Mucosa of rectum (tissue), 2 donors: ENCODE measurements around the gene ANKRD53.
A peak's percentile ranks its signal among the peaks of the same experiment; 100 is the strongest.

Source experiments
- H3K27ac ChIP-seq, 2 donors: one replicate each; pipeline ENCODE4 v1.7.0; 2013; ENCODE audit warnings: inconsistent platforms in 2 of 2, low read depth in 2 of 2, low read length in 2 of 2
- H3K27me3 ChIP-seq, 2 donors: one replicate each; pipeline ENCODE4 v1.7.0; 2013; ENCODE audit warnings: low read length in 2 of 2; ENCODE audit not compliant: control insufficient read depth in 2 of 2, insufficient read depth in 2 of 2
- H3K36me3 ChIP-seq, 2 donors: one replicate each; pipeline ENCODE4 v1.7.0; 2013; ENCODE audit warnings: low read length in 2 of 2; ENCODE audit not compliant: control insufficient read depth in 2 of 2, insufficient read depth in 2 of 2
- H3K4me1 ChIP-seq, 2 donors: one replicate each; pipeline ENCODE4 v1.7.0; 2013; ENCODE audit warnings: low read length in 2 of 2, mild to moderate bottlenecking in 1 of 2; ENCODE audit not compliant: control insufficient read depth in 2 of 2, insufficient read depth in 2 of 2
- H3K4me3 ChIP-seq, 2 donors: one replicate each; pipeline ENCODE4 v1.7.0; 2013; ENCODE audit warnings: low read length in 2 of 2
- H3K9ac ChIP-seq, 2 donors: one replicate each; pipeline ENCODE4 v1.7.0; 2013; ENCODE audit warnings: low read length in 2 of 2, low read depth in 1 of 2, mild to moderate bottlenecking in 1 of 2
- H3K9me3 ChIP-seq, 2 donors: one replicate each; pipeline ENCODE4 v1.7.0; 2013; ENCODE audit warnings: low read length in 2 of 2; ENCODE audit not compliant: control insufficient read depth in 2 of 2
- donor health status: healthy.
- donor health status: Normal muscosa, but diverticular disease.

Gene ANKRD53

DNA sequence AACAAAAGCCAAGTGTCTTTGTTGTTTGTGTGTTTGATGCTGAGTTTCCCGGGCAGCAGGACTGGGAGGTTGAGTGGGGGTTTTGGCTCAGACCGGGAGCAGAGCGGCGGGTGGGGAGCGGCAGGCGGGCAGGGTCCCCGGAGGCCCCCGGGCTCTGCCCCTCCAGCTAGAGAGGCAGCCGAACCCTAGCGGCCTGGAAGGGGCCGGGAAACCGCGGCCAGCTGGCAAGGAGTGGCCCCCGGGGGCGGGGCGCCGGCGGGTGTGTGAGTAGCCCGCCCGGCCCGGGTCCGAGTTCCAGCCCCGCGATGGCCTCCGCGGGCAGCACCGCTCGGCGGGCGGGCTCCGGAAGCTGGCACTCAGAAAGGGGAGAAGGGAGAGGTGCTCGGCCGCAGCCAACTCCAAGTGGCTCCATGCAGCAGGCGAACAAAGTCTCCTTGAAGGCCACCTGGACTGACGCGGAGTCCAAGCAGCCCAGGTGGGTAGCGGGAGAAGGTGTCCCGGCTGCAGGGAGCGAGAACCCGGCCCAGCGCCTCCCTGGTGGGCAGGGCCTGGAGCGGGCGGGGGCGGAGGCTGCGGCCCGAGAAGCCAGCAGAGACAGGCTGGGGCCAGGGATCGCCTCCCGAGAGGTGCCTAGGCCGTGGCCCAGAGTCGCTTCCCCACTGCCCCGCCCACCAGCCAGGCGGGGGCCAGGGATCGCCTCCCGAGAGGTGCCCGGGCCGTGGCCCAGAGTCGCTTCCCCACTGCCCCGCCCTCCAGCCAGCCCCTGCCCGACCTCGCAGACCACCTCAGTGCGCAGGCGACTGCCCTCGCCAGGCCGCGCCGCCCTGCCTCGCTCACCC is at the start of gene ANKRD53:
Gene ANKRD53 (plus strand): TSS at position 290 of the 839 bp plus-strand sequence. CDS start 16 bp downstream, at position 306.
- Histone ChIP-seq H3K36me3 (peaks cover 0 to 1% of the 10 kb centered on the region in 2 donors), H3K4me1 (peaks cover 6 to 11% of the 10 kb centered on the region in 2 donors), H3K27me3 (no peaks in the 10 kb centered on the region), H3K4me3 (peak within 1 kb of the TSS; percentile 70 to 80), H3K9ac (peak within 1 kb of the TSS in 1 of 2 donors; percentile 63), H3K27ac (peak within 1 kb of the TSS; percentile 80 to 85), H3K9me3 (no peaks in the 10 kb centered on the region)

- no peaks in the 10 kb centered on the region for H3K4me1 ChIP-seq
- H3K9ac ChIP-seq = no peak overlapping the region
- H3K4me3 ChIP-seq = no peak overlapping the region
- H3K27me3 ChIP-seq = peaks cover 0 to 5% of the 10 kb centered on the region in 2 donors
- no peak overlapping the region for H3K27ac ChIP-seq
- no peaks in the 10 kb centered on the region for H3K9me3 ChIP-seq
- H3K36me3 ChIP-seq = no peaks in the 10 kb centered on the region
These were observed 47.8 kb upstream of the ANKRD53 start for GRCh38 chr2:70930371-70931329.

DNA sequence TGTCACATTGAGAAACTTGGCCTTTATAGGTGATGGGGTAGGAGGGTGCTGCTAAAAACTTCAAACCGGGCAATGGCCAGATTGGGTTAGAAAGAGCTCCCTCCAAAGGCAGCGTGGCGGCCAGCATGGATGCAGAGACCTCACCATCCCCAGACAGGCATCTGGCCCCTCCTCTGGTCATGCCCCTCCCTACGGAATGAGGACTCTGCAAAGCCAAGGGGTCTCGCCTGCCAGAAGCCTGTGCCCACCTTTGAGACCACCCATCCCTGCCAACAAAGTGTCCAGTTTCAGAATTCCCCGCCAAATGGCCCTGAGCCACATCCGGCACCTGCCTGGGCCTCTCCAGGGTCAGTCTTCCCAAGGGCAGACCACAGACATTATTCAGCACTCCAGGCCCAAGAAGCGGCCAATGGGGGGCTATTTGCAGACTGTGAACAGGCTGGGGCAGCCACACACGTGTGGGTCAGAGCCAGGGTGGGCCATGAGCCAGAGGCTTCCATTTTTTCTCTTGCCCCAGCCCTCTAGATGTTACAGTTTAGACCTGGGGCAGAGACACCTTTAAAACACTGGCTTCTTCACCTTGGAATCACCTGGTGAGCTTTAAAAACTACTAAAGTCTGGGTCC is 46.9 kb upstream of the ANKRD53 start:
- Histone ChIP-seq H3K4me1 (no peaks in the 10 kb centered on the region), H3K9me3 (no peaks in the 10 kb centered on the region), H3K9ac (no peak overlapping the region), H3K27ac (no peak overlapping the region), H3K36me3 (no peaks in the 10 kb centered on the region), H3K4me3 (no peak overlapping the region), H3K27me3 (peaks cover 0 to 5% of the 10 kb centered on the region in 2 donors)

GRCh38 chr2:70932631-70933230 is 45.7 kb upstream of the ANKRD53 start:
- no peaks in the 10 kb centered on the region for H3K9me3 ChIP-seq
- H3K9ac ChIP-seq = no peak overlapping the region
- no peak overlapping the region for H3K4me3 ChIP-seq
- no peak overlapping the region for H3K27ac ChIP-seq
- peaks cover 0 to 5% of the 10 kb centered on the region in 2 donors for H3K27me3 ChIP-seq
- no peaks in the 10 kb centered on the region for H3K4me1 ChIP-seq
- no peaks in the 10 kb centered on the region for H3K36me3 ChIP-seq

DNA sequence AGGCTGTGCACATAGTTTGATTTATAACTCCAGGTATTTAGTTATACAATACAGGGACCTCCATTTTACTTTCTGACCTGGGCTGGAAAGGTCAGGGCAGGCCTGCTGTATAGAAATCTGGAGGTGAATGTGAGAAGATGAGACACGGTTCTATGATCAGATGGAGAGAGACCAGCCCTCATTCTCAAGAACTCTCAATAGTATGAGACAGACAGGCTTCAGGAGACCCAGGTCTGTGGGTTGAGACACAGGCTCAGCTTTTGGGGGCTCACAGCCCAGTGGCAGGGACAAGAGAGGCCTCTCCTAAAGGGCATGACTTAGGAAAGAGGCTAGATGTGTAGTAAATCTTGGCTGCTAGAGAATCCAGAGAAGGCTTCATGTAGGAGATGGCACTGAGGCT is 43.4 kb upstream of the ANKRD53 start:
- Histone ChIP-seq H3K27ac (no peak overlapping the region), H3K9ac (no peak overlapping the region), H3K4me1 (no peaks in the 10 kb centered on the region), H3K36me3 (no peaks in the 10 kb centered on the region), H3K27me3 (peaks cover 0 to 5% of the 10 kb centered on the region in 2 donors), H3K9me3 (no peaks in the 10 kb centered on the region), H3K4me3 (no peak overlapping the region)

DNA sequence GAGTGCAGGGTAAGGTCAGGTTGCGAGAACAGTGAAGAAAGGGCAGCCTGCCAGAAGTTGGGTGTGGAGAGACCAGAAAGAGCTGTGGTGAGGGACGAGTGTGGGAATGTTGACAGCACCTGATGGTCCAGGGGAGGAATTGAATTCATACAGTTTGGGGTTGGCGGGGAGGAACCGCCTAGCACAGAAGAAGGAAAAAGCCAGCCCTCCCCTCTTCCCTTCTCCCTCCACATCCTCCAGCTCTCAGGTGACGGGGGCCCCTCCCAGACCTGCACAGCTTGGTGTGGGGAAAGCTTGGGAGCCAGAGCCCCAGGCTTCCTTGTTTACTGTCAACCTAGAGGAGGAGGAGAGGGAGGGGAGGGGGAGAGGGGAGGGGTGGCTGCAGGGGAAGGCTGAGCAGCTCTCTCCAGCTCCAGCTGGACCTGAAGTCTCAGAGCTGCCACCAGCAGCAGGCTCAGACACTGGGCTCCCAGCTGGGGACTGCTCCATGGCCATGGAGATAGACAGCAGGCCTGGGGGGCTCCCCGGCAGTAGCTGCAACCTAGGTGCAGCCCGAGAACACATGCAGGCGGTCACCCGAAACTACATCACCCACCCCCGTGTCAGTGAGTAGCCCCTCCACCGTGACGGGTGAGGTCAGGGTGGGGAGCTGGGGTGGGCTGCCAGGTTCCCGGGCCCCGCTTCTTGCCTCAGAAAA is 42.8 kb upstream of the ANKRD53 start, which contains the start of gene ATP6V1B1:
Gene ATP6V1B1 (plus strand): TSS at position 433 of the 697 bp plus-strand sequence. CDS start 55 bp downstream, at position 488.
- H3K27me3 ChIP-seq = peaks cover 0 to 5% of the 10 kb centered on the region in 2 donors
- H3K9ac ChIP-seq = no peak within 1 kb of the TSS
- no peaks in the 10 kb centered on the region for H3K9me3 ChIP-seq
- H3K4me1 ChIP-seq = no peaks in the 10 kb centered on the region
- H3K27ac ChIP-seq = no peak within 1 kb of the TSS
- H3K36me3 ChIP-seq = no peaks in the 10 kb centered on the region
- H3K4me3 ChIP-seq = no peak within 1 kb of the TSS

DNA sequence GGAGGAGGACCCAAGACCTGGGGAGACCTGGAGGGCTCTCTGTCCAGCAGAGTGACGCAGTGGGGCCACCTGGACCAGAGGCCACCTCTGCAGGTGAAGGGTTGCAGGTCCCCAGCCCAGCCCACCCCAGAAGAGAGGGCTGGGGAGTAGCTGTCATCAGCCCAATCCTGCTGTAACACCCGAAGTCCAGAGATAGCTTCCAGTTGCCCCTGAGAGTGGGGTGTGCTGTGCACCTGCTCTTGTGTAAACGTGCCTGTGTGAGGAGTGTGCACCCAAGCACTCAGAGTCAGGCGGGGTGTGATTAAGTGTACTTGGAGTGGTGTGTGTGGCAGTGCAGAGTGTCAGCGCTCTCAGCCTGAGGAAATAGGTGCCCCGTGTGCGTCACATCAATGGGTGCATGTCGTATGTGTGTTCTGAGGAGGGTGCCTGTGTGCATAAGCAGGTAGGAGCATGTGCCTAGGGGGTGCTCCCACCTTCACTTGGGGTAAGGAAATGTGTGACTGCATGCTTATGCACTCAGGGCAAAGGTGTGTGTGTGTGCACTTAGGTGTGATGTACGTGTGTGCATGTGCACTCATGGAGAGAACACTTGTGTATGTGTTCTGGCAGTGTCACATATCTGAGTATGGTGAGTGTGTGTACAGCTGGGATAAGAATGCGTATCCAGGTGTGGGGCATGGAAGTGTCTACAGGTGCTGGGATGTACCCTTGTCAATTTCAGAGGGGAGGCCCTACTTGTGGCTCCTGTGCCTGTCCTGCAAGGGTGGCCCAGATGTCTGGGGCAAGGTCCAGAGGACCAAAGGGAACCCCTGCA is 42.1 kb upstream of the ANKRD53 start:
- Histone ChIP-seq H3K36me3 (no peaks in the 10 kb centered on the region), H3K9me3 (no peaks in the 10 kb centered on the region), H3K4me1 (no peaks in the 10 kb centered on the region), H3K27ac (no peak overlapping the region), H3K27me3 (peaks cover 0 to 5% of the 10 kb centered on the region in 2 donors), H3K4me3 (no peak overlapping the region), H3K9ac (no peak overlapping the region)

GRCh38 chr2:70936979-70937811 is 41.2 kb upstream of the ANKRD53 start:
- Histone ChIP-seq H3K27me3 (peaks cover 0 to 5% of the 10 kb centered on the region in 2 donors), H3K27ac (no peak overlapping the region), H3K9ac (no peak overlapping the region)

More at GRCh38 chr2:70936979-70937811, 41.2 kb upstream of the ANKRD53 start:
- H3K36me3 ChIP-seq = no peaks in the 10 kb centered on the region
- no peak overlapping the region for H3K4me3 ChIP-seq
- no peaks in the 10 kb centered on the region for H3K9me3 ChIP-seq
- H3K4me1 ChIP-seq = no peaks in the 10 kb centered on the region
